NCI-H1105 (cell line): ENCODE data around the gene ANKRD11.
"Not testable (repeated sequence)": the region's sequence is repeated elsewhere in the genome, so short reads cannot be mapped to it uniquely, and the experiment has no call there.

ENCODE experiments used
- DNase-seq: peaks from one replicate; lab custom pipeline; 2025; lab: John Stamatoyannopoulos, UW

Gene ANKRD11

GRCh38 chr16:89328412-89329400, 161.7 kb downstream of the ANKRD11 start:
- not testable (repeated sequence) for DNase-seq

DNA sequence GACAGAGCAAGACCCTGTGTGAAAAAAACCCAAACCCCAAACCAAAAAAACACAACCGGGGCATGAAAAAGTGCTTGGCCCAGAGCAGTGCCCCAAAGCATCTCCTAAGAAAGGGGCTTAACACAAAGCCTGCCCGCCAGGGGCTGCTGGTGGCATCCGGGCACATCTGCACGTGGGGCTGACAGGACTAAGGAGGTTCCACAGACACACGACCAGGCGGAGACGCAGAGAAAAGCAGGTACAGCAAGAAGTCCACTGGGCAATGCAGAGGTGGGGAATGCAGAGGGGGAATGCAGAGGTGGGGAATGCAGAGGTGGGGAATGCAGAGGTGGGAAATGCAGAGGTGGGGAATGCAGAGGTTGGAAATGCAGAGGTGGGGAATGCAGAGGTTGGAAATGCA, 163.6 kb downstream of the ANKRD11 start:
- DNase-seq: no peak

GRCh38 chr16:89325861-89326471, 164.4 kb downstream of the ANKRD11 start:
- no peak for DNase-seq

- no peak for DNase-seq
Observed at GRCh38 chr16:89324056-89325010, 166.0 kb downstream of the ANKRD11 start.

- DNase-seq: no peak
Observed at GRCh38 chr16:89323120-89323960, 167.0 kb downstream of the ANKRD11 start.

- DNase-seq: no peak
Observed at GRCh38 chr16:89322321-89323119, 167.8 kb downstream of the ANKRD11 start.

- DNase-seq: no peak
Observed at GRCh38 chr16:89320782-89321501, 169.4 kb downstream of the ANKRD11 start.

DNA sequence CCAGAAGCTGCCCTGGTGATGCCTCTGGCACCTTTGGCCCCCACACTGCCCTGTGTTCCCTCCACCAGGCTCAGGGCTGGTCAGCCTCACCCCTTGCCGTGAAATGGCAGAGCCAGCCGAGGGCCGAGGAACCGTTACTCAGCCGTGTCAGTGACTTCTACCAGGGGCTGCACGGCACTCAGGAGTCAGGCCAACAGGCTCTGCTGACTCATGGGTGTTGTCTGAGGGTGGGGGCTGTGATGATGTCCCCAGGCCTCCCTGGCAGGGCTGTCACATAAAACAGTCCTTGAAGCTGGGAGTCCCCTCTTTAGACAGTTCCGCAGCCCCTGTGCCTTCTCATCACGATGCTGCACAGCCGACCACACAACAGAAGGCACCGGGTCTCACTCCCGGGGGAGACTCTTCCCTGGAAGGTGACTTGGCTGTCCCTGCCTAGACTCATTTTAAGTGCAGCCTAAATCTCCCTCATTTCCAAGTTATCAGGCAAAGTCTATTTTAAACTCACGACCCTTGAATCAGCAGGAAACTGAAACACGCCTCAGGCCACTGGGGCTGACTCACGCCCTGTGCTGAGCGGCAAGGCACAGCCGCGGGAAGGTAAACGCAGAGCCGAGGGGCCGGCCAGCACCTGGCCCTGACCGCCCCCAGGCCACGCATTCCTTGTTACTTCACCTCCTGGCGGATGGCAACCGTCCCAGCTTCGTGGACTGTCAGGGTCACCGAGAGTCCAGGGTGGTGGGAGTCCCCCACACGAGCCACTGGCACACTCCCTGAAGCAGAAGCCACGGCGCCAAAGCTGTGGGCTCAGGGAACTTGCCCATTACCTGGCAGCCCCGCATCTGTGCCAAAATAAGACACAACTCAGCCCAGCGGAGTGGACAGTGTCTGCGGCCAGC, 170.2 kb downstream of the ANKRD11 start:
- no peak for DNase-seq

- no peak for DNase-seq
Observed at GRCh38 chr16:89319631-89319885, 170.8 kb downstream of the ANKRD11 start.

- no peak for DNase-seq
Observed at GRCh38 chr16:89318871-89319630, 171.3 kb downstream of the ANKRD11 start.

- no peak for DNase-seq
Observed at GRCh38 chr16:89318430-89318758, 172.0 kb downstream of the ANKRD11 start.

- no peak for DNase-seq
Observed at GRCh38 chr16:89317729-89318429, 172.5 kb downstream of the ANKRD11 start.

- DNase-seq: no peak
Observed at GRCh38 chr16:89317101-89317671, 173.2 kb downstream of the ANKRD11 start.

GRCh38 chr16:89316701-89317100, 173.7 kb downstream of the ANKRD11 start:
- DNase-seq: no peak

DNA sequence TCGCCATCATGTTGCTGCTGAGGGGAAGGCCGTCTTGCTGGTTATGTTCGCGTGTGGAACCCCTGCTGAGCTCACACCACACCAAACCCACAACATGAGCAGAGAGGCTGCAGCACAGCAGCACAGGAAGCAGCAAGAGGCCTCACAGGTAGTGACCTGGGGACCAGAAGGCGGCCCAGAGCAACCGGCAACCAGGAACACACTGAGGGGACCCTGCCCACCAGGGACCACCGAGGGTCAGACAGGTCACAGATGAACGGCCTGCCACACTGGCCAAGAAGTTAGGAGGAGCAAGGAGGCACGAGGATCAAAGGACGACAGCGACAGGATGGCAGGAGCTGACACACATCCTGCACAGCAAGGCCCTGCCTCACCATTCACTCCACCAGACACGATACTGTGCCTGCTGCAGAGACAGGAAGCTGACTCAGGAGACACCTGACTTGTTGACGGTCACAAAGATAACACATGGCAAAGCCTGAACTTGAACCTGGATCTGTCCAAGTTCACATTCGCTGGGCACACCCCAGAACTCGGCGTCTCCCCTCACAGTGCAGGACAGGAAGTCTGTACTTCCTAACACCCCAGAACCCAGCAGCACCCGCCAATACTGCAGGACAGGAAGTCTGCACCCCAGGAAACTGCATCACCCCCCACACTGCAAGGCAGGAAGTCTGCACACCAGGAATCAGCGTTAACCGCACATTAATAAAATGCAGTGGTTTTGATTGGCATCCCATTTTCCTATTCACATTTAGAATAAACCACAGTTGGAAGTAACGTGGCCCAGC, 174.4 kb downstream of the ANKRD11 start:
- no peak for DNase-seq

GRCh38 chr16:89315271-89315670, 175.1 kb downstream of the ANKRD11 start:
- no peak for DNase-seq
